MM.1S (cell line): ENCODE results near the gene CST4.
"Not testable (repeated sequence)": the region's sequence is repeated elsewhere in the genome, so short reads cannot be mapped to it uniquely, and the experiment has no call there.

Source experiments
- DNase-seq: peaks from one replicate; pipeline ENCODE4 v3.0.0-alpha.2; 2015
- H2AFZ ChIP-seq: fragments of 300-600 bp; sonication (generic); 2 replicates; pipeline ENCODE4 v1.6.0; 2016; ENCODE audit warnings: antibody characterized with exemption, low read length
- H3F3A ChIP-seq: fragments of 300-600 bp; sonication (generic); 2 replicates; pipeline ENCODE4 v1.6.1; 2016; ENCODE audit warnings: mild to moderate bottlenecking, antibody characterized with exemption, low read length, moderate library complexity, mixed read lengths; ENCODE audit not compliant: insufficient read depth
- H3K27ac ChIP-seq: fragments of 300-600 bp; sonication (generic); 2 replicates; pipeline ENCODE4 v1.5.1; 2016; ENCODE audit warnings: mild to moderate bottlenecking, low read length
- H3K27me3 ChIP-seq: fragments of 300-600 bp; sonication (generic); replicated peaks from 2 replicates; pipeline ENCODE4 v1.6.0; 2016; ENCODE audit warnings: low read length; ENCODE audit not compliant: insufficient read depth
- H3K36me3 ChIP-seq: fragments of 300-600 bp; sonication (generic); replicated peaks from 2 replicates; pipeline ENCODE4 v1.6.1; 2016; ENCODE audit warnings: mild to moderate bottlenecking, low read length, mixed read lengths; ENCODE audit not compliant: insufficient read depth
- H3K4me1 ChIP-seq: fragments of 300-600 bp; sonication (generic); 2 replicates; pipeline ENCODE4 v1.6.1; 2016; ENCODE audit warnings: low read length, mixed read lengths
- H3K4me2 ChIP-seq: fragments of 300-600 bp; sonication (generic); 2 replicates; pipeline ENCODE4 v1.6.0; 2016; ENCODE audit warnings: low read depth, low read length
- H3K4me3 ChIP-seq: fragments of 300-600 bp; sonication (generic); 2 replicates; pipeline ENCODE4 v1.5.1; 2016; ENCODE audit warnings: low read length, mixed read lengths
- H3K79me2 ChIP-seq: fragments of 300-600 bp; sonication (generic); 2 replicates; pipeline ENCODE4 v1.6.1; 2016; ENCODE audit warnings: mixed run types, low read length, mixed read lengths
- H3K9ac ChIP-seq: fragments of 300-600 bp; sonication (generic); 2 replicates; pipeline ENCODE4 v1.6.1; 2016; ENCODE audit warnings: low read length, mixed read lengths
- H3K9me2 ChIP-seq: fragments of 300-600 bp; sonication (generic); replicated peaks from 2 replicates; pipeline ENCODE4 v1.6.1; 2016; ENCODE audit warnings: mild to moderate bottlenecking, low read length, mixed read lengths; ENCODE audit not compliant: insufficient read depth
- H3K9me3 ChIP-seq: fragments of 300-600 bp; sonication (generic); replicated peaks from 2 replicates; pipeline ENCODE4 v1.6.1; 2016; ENCODE audit warnings: mild to moderate bottlenecking, low read length, mixed read lengths; ENCODE audit not compliant: insufficient read depth
- H4K20me1 ChIP-seq: fragments of 300-600 bp; sonication (generic); 2 replicates; pipeline ENCODE4 v1.6.1; 2016; ENCODE audit warnings: mild to moderate bottlenecking, low read length, moderate library complexity, mixed read lengths; ENCODE audit not compliant: insufficient read depth
- CTCF ChIP-seq: fragments of 300-600 bp; sonication (generic); IDR thresholded peaks from 2 replicates; pipeline ENCODE4 v1.5.1; 2016; ENCODE audit warnings: antibody characterized with exemption, low read length, mixed read lengths
- EZH2 ChIP-seq: fragments of 300-600 bp; sonication (generic); optimal IDR thresholded peaks from 2 replicates; pipeline ENCODE3; 2017; ENCODE audit warnings: low read depth, mild to moderate bottlenecking, antibody characterized with exemption, low read length, mixed read lengths
- EZH2phosphoT487 ChIP-seq: fragments of 300-600 bp; sonication (generic); IDR thresholded peaks from 2 replicates; pipeline ENCODE4 v1.6.1; 2018; ENCODE audit warnings: antibody characterized with exemption, low read length

CST4 gene

GRCh38 chr20:23697947-23698346 is 9.1 kb upstream of the CST4 start:
- Histone ChIP-seq H3K27me3 (no peaks in the 10 kb centered on the region), H3K9ac (no peak overlapping the region), H3K4me3 (no peak overlapping the region), H3K4me2 (no peak overlapping the region), H3K36me3 (no peaks in the 10 kb centered on the region), H3K27ac (no peak overlapping the region), H3K79me2 (no peaks in the 10 kb centered on the region), H2AFZ (no peak overlapping the region), H3K4me1 (no peaks in the 10 kb centered on the region), H3K9me3 (no peaks in the 10 kb centered on the region), H3K9me2 (no peaks in the 10 kb centered on the region), H3F3A (no peaks in the 10 kb centered on the region), H4K20me1 (no peaks in the 10 kb centered on the region)
- TF ChIP-seq CTCF (no peak), EZH2 (no peak), EZH2phosphoT487 (no peak)
- DNase-seq, result no peak

GRCh38 chr20:23695068-23695395 is 6.2 kb upstream of the CST4 start:
- H3K36me3 ChIP-seq, H3K4me2 ChIP-seq, H3K9me3 ChIP-seq, DNase-seq, H3K9me2 ChIP-seq, H3K27me3 ChIP-seq, H2AFZ ChIP-seq, H3K9ac ChIP-seq, H3K4me1 ChIP-seq, H3F3A ChIP-seq, H3K27ac ChIP-seq, H4K20me1 ChIP-seq, H3K79me2 ChIP-seq, H3K4me3 ChIP-seq: not testable (repeated sequence)

GRCh38 chr20:23694178-23695067 is 5.6 kb upstream of the CST4 start:
- not testable (repeated sequence) for DNase-seq, H2AFZ ChIP-seq

GRCh38 chr20:23692725-23693619 is 4.1 kb upstream of the CST4 start:
- not testable (repeated sequence) for H3K4me2 ChIP-seq, DNase-seq, H3K9me3 ChIP-seq

More at GRCh38 chr20:23694178-23695067, 5.6 kb upstream of the CST4 start:
- not testable (repeated sequence) for H4K20me1 ChIP-seq, H3K9me2 ChIP-seq, H3K36me3 ChIP-seq, H3K9me3 ChIP-seq, H3K4me2 ChIP-seq, H3K79me2 ChIP-seq, H3K27ac ChIP-seq, H3K27me3 ChIP-seq, H3F3A ChIP-seq, H3K9ac ChIP-seq, H3K4me3 ChIP-seq, H3K4me1 ChIP-seq

More at GRCh38 chr20:23692725-23693619, 4.1 kb upstream of the CST4 start:
- not testable (repeated sequence) for H3K27ac ChIP-seq, H4K20me1 ChIP-seq, H3K4me1 ChIP-seq, H3K27me3 ChIP-seq, H3K36me3 ChIP-seq, H3K9ac ChIP-seq, H3K9me2 ChIP-seq, H2AFZ ChIP-seq, H3K79me2 ChIP-seq, H3F3A ChIP-seq, H3K4me3 ChIP-seq
